Neural cell (in vitro differentiated cells): ENCODE measurements around the gene PFKFB3. TPM values are rescaled to one million over a fixed set of nuclear protein-coding genes. Genes with fewer than 3 reads are reported as not detected.

ENCODE experiments used
- H2AFZ ChIP-seq: fragments of 200-600, 300-800 bp; sonication (generic), shearing (Covaris generic); 2 replicates; pipeline ENCODE4 v1.6.0; 2014; ENCODE audit warnings: low read depth, mild to moderate bottlenecking, antibody characterized with exemption, low read length, moderate library complexity
- H3F3A ChIP-seq: fragments of 200-600 bp; shearing (Covaris generic); 2 replicates; pipeline ENCODE4 v1.6.1; 2016; ENCODE audit warnings: mild to moderate bottlenecking, moderate library complexity, mixed read lengths, antibody characterized with exemption, low read length; ENCODE audit not compliant: insufficient read depth, poor library complexity, severe bottlenecking
- H3K27ac ChIP-seq: fragments of 200-600, 300-800 bp; sonication (generic), shearing (Covaris generic); 2 replicates; pipeline ENCODE4 v1.5.1; 2014; ENCODE audit warnings: mild to moderate bottlenecking, low read length, moderate library complexity
- H3K27me3 ChIP-seq: fragments of 300-800, 200-600 bp; sonication (generic), shearing (Covaris generic); 2 replicates; pipeline ENCODE4 v1.6.0; 2014; ENCODE audit warnings: mild to moderate bottlenecking, low read depth, low read length, moderate library complexity; ENCODE audit not compliant: insufficient read depth
- H3K36me3 ChIP-seq: fragments of 300-800, 200-600 bp; sonication (generic), shearing (Covaris generic); 2 replicates; pipeline ENCODE4 v1.5.1; 2014; ENCODE audit warnings: mild to moderate bottlenecking, antibody characterized with exemption, low read length, moderate library complexity; ENCODE audit not compliant: insufficient read depth
- H3K4me2 ChIP-seq: fragments of 300-800, 200-600 bp; sonication (generic), shearing (Covaris generic); 2 replicates; pipeline ENCODE4 v1.6.0; 2014; ENCODE audit warnings: mild to moderate bottlenecking, low read length
- H3K4me3 ChIP-seq: fragments of 300-800, 200-600 bp; sonication (generic), shearing (Covaris generic); 2 replicates; pipeline ENCODE4 v1.5.1; 2014; ENCODE audit warnings: mild to moderate bottlenecking, low read length, moderate library complexity
- H3K79me2 ChIP-seq: fragments of 200-600 bp; shearing (Covaris generic); replicated peaks from 2 replicates; pipeline ENCODE4 v1.6.0; 2014; ENCODE audit warnings: mild to moderate bottlenecking, low read length, moderate library complexity; ENCODE audit not compliant: insufficient read depth
- H3K9ac ChIP-seq: fragments of 300-800, 200-600 bp; sonication (generic), shearing (Covaris generic); 2 replicates; pipeline ENCODE4 v1.6.1; 2016; ENCODE audit warnings: mild to moderate bottlenecking, low read length, mixed read lengths
- H3K9me2 ChIP-seq: fragments of 200-600 bp; shearing (Covaris generic); 2 replicates; pipeline ENCODE4 v1.6.1; 2016; ENCODE audit warnings: mild to moderate bottlenecking, low read length, mixed read lengths; ENCODE audit not compliant: insufficient read depth
- H3K9me3 ChIP-seq: fragments of 200-600, 300-800 bp; sonication (generic), shearing (Covaris generic); 2 replicates; pipeline ENCODE4 v1.6.1; 2016; ENCODE audit warnings: mild to moderate bottlenecking, mixed run types, low read length, moderate library complexity, mixed read lengths
- H4K20me1 ChIP-seq: fragments of 200-600 bp; shearing (Covaris generic); 2 replicates; pipeline ENCODE4 v1.6.1; 2016; ENCODE audit warnings: mild to moderate bottlenecking, mixed run types; ENCODE audit not compliant: insufficient read depth
- CTCF ChIP-seq: fragments of 450-650 bp; IDR thresholded peaks from 2 replicates; pipeline ENCODE4 v1.5.1; 2014; ENCODE audit warnings: antibody characterized with exemption, mild to moderate bottlenecking, moderate library complexity; ENCODE audit not compliant: poor library complexity, severe bottlenecking
- EP300 ChIP-seq: fragments of 450-650 bp; conservative IDR thresholded peaks from 2 replicates; pipeline ENCODE4 v1.6.1; 2014; ENCODE audit warnings: antibody characterized with exemption, mild to moderate bottlenecking, moderate library complexity; ENCODE audit not compliant: poor library complexity, severe bottlenecking
- EZH2 ChIP-seq: fragments of 200-600, 300-800 bp; shearing (Covaris generic), sonication (generic); IDR thresholded peaks from 2 replicates; pipeline ENCODE4 v1.6.1; 2014; ENCODE audit warnings: antibody characterized with exemption, low read length, borderline replicate concordance, mild to moderate bottlenecking; ENCODE audit not compliant: insufficient read depth, poor library complexity, severe bottlenecking
- MXI1 ChIP-seq: fragments of 450-650 bp; conservative IDR thresholded peaks from 2 replicates; pipeline ENCODE4 v1.6.1; 2014; ENCODE audit warnings: antibody characterized with exemption, mild to moderate bottlenecking; ENCODE audit not compliant: poor library complexity, severe bottlenecking
- POLR2AphosphoS5 ChIP-seq: IDR thresholded peaks from 2 replicates; pipeline ENCODE4 v1.6.1; 2012
- RAD21 ChIP-seq: fragments of 450-650 bp; conservative IDR thresholded peaks from 2 replicates; pipeline ENCODE4 v1.6.1; 2014; ENCODE audit warnings: antibody characterized with exemption, mild to moderate bottlenecking, moderate library complexity
- REST ChIP-seq: IDR thresholded peaks from 2 replicates; pipeline ENCODE4 v1.6.1; 2012; ENCODE audit warnings: borderline replicate concordance
- SMC3 ChIP-seq: fragments of 450-650 bp; conservative IDR thresholded peaks from 2 replicates; pipeline ENCODE4 v1.6.1; 2014; ENCODE audit warnings: antibody characterized with exemption, mild to moderate bottlenecking, moderate library complexity; ENCODE audit not compliant: poor library complexity
- TAF1 ChIP-seq: IDR thresholded peaks from 2 replicates; pipeline ENCODE4 v1.6.1; 2012; ENCODE audit warnings: low read depth
- polyA plus RNA-seq: library from polyadenylated mRNA; depleted of rRNA; stranded (reverse); fragments of >200 nt; gene quantifications from 2 replicates; pipeline ENCODE4 v1.2.3, GENCODE V29; 2014

PFKFB3 gene
- polyA plus RNA-seq, 1 donor from 2014 or later = 33.4 TPM

- H3K9ac ChIP-seq = no peak overlapping the region
- no peak overlapping the region for H2AFZ ChIP-seq
- no peaks in the 10 kb centered on the region for H3K27me3 ChIP-seq
- no peaks in the 10 kb centered on the region for H3K9me2 ChIP-seq
- no peak overlapping the region for H3K4me3 ChIP-seq
- no peak overlapping the region for H3K27ac ChIP-seq
- H3F3A ChIP-seq = no peaks in the 10 kb centered on the region
- H3K4me2 ChIP-seq = no peak overlapping the region
- H3K9me3 ChIP-seq = no peaks in the 10 kb centered on the region
- no peaks in the 10 kb centered on the region for H4K20me1 ChIP-seq
- no peaks in the 10 kb centered on the region for H3K79me2 ChIP-seq
- no peaks in the 10 kb centered on the region for H3K36me3 ChIP-seq
- TF ChIP-seq POLR2AphosphoS5 (no peak), MXI1 (no peak), TAF1 (no peak), EZH2 (no peak), SMC3 (no peak), EP300 (no peak), RAD21 (no peak), REST (no peak), CTCF (no peak)
Measured at GRCh38 chr10:6274484-6274883, 71.8 kb downstream of the PFKFB3 start.

GRCh38 chr10:6275022-6275997 is 72.6 kb downstream of the PFKFB3 start:
- no peak overlapping the region for H3K27ac ChIP-seq
- no peaks in the 10 kb centered on the region for H3K36me3 ChIP-seq
- H3K4me3 ChIP-seq = no peak overlapping the region
- no peaks in the 10 kb centered on the region for H3F3A ChIP-seq
- no peak overlapping the region for H3K9ac ChIP-seq
- no peaks in the 10 kb centered on the region for H3K9me2 ChIP-seq
- no peaks in the 10 kb centered on the region for H3K27me3 ChIP-seq
- H4K20me1 ChIP-seq = no peaks in the 10 kb centered on the region
- no peak overlapping the region for H2AFZ ChIP-seq
- no peaks in the 10 kb centered on the region for H3K9me3 ChIP-seq
- no peak overlapping the region for H3K4me2 ChIP-seq
- H3K79me2 ChIP-seq = no peaks in the 10 kb centered on the region
- TF ChIP-seq POLR2AphosphoS5 (no peak), MXI1 (no peak), RAD21 (no peak), CTCF (no peak), EZH2 (no peak), SMC3 (no peak), REST (no peak), EP300 (no peak), TAF1 (no peak)
